Ishikawa (cell line): Measurements from ENCODE around the gene CYP24A1.

Source experiments
- CEBPB ChIP-seq: IDR thresholded peaks from 2 replicates; pipeline ENCODE4 v1.6.1; 2012
- CREB1 ChIP-seq: IDR thresholded peaks from 2 replicates; pipeline ENCODE4 v1.6.1; 2012; ENCODE audit warnings: low read depth
- EGR1 ChIP-seq: IDR thresholded peaks from 2 replicates; pipeline ENCODE4 v1.6.1; 2012
- EP300 ChIP-seq: IDR thresholded peaks from 2 replicates; pipeline ENCODE4 v1.6.1; 2012; ENCODE audit warnings: borderline replicate concordance
- FOXM1 ChIP-seq: IDR thresholded peaks from 2 replicates; pipeline ENCODE4 v1.6.1; 2012; ENCODE audit warnings: low read depth, borderline replicate concordance
- NFIC ChIP-seq: IDR thresholded peaks from 2 replicates; pipeline ENCODE4 v1.6.1; 2012
- TAF1 ChIP-seq: IDR thresholded peaks from 2 replicates; pipeline ENCODE4 v1.6.1; 2012; ENCODE audit warnings: low read depth, mild to moderate bottlenecking
- TCF12 ChIP-seq: IDR thresholded peaks from 2 replicates; pipeline ENCODE4 v1.6.1; 2012; ENCODE audit warnings: low read depth
- USF1 ChIP-seq: IDR thresholded peaks from 2 replicates; pipeline ENCODE4 v1.6.1; 2012
- YY1 ChIP-seq: IDR thresholded peaks from 2 replicates; pipeline ENCODE4 v1.6.1; 2012; ENCODE audit warnings: low read depth
- ZBTB7A ChIP-seq: IDR thresholded peaks from 2 replicates; pipeline ENCODE4 v1.6.1; 2012; ENCODE audit warnings: low read depth
- TF ChIP-seq, protein P1 (sequence below): IDR thresholded peaks from 2 replicates; pipeline ENCODE4 v1.6.1; 2012; ENCODE audit warnings: low read depth, mild to moderate bottlenecking

GRCh38 chr20:54188132-54188849 lies 14.5 kb upstream of the CYP24A1 start:
- no peak for TF ChIP-seq TAF1
- TF ChIP-seq FOXM1 = no peak
- TF ChIP-seq ZBTB7A = no peak
- no peak for TF ChIP-seq CEBPB
- no peak for TF ChIP-seq YY1
- no peak for TF ChIP-seq CREB1
- TF ChIP-seq, protein P1, sequence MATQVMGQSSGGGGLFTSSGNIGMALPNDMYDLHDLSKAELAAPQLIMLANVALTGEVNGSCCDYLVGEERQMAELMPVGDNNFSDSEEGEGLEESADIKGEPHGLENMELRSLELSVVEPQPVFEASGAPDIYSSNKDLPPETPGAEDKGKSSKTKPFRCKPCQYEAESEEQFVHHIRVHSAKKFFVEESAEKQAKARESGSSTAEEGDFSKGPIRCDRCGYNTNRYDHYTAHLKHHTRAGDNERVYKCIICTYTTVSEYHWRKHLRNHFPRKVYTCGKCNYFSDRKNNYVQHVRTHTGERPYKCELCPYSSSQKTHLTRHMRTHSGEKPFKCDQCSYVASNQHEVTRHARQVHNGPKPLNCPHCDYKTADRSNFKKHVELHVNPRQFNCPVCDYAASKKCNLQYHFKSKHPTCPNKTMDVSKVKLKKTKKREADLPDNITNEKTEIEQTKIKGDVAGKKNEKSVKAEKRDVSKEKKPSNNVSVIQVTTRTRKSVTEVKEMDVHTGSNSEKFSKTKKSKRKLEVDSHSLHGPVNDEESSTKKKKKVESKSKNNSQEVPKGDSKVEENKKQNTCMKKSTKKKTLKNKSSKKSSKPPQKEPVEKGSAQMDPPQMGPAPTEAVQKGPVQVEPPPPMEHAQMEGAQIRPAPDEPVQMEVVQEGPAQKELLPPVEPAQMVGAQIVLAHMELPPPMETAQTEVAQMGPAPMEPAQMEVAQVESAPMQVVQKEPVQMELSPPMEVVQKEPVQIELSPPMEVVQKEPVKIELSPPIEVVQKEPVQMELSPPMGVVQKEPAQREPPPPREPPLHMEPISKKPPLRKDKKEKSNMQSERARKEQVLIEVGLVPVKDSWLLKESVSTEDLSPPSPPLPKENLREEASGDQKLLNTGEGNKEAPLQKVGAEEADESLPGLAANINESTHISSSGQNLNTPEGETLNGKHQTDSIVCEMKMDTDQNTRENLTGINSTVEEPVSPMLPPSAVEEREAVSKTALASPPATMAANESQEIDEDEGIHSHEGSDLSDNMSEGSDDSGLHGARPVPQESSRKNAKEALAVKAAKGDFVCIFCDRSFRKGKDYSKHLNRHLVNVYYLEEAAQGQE = no peak
- TF ChIP-seq EP300 = no peak
- no peak for TF ChIP-seq NFIC
- no peak for TF ChIP-seq TCF12
- TF ChIP-seq EGR1 = no peak
- peak; percentile 26; the same call in 1 of the 2 replicates for TF ChIP-seq USF1
